Measurements from ENCODE around the gene PDLIM7.
A peak's percentile ranks its signal among the peaks of the same experiment; 100 is the strongest.

Gene PDLIM7

GRCh38 chr5:177505075-177505474 is 7.7 kb upstream of the PDLIM7 start:
- DNase-seq: no peak

- DNase-seq: no peak
Measured at GRCh38 chr5:177504086-177505056, 7.0 kb upstream of the PDLIM7 start.

- no peak for DNase-seq
Measured at GRCh38 chr5:177503351-177504085, 6.1 kb upstream of the PDLIM7 start.

GRCh38 chr5:177502886-177503285 is 5.5 kb upstream of the PDLIM7 start:
- DNase-seq: no peak

- no peak for DNase-seq
Measured at GRCh38 chr5:177501874-177502678, 4.7 kb upstream of the PDLIM7 start.

GRCh38 chr5:177500685-177501522 is 3.5 kb upstream of the PDLIM7 start:
- peak; percentile 94 for DNase-seq

GRCh38 chr5:177499842-177500241 is 2.4 kb upstream of the PDLIM7 start:
- DNase-seq: no peak

- DNase-seq: peak; percentile 71
Measured at GRCh38 chr5:177498013-177498787, 796 bp upstream of the PDLIM7 start.

GRCh38 chr5:177496727-177497291 is 595 bp downstream of the PDLIM7 start:
- peak; percentile 47 for DNase-seq

- DNase-seq: peak; percentile 52
Measured at GRCh38 chr5:177496070-177496726, 1.2 kb downstream of the PDLIM7 start.

GRCh38 chr5:177495243-177496060 is 2.0 kb downstream of the PDLIM7 start:
- peak; percentile 51 for DNase-seq

- peak; percentile 71 for DNase-seq
Measured at GRCh38 chr5:177494346-177495195, 2.8 kb downstream of the PDLIM7 start.

GRCh38 chr5:177493795-177494345 is 3.5 kb downstream of the PDLIM7 start:
- no peak for DNase-seq

- no peak for DNase-seq
Measured at GRCh38 chr5:177492841-177493240, 4.6 kb downstream of the PDLIM7 start.

- DNase-seq: no peak
Measured at GRCh38 chr5:177491983-177492746, 5.2 kb downstream of the PDLIM7 start.

GRCh38 chr5:177491429-177491945 is 5.9 kb downstream of the PDLIM7 start:
- peak; percentile 58 for DNase-seq

- DNase-seq: no peak
Measured at GRCh38 chr5:177490992-177491391, 6.4 kb downstream of the PDLIM7 start.
